OCI-LY1 (cell line): ENCODE measurements around the gene ITIH3.

Source experiments
- H2AFZ ChIP-seq: fragments of 200-600 bp; sonication (generic), shearing (Covaris generic); 2 replicates; pipeline ENCODE4 v1.6.0; 2014; ENCODE audit warnings: antibody characterized with exemption, mild to moderate bottlenecking, low read length
- H3F3A ChIP-seq: fragments of 200-600 bp; sonication (generic), shearing (Covaris generic); 2 replicates; pipeline ENCODE4 v1.6.0; 2014; ENCODE audit warnings: mild to moderate bottlenecking, antibody characterized with exemption, low read length, moderate library complexity; ENCODE audit not compliant: insufficient read depth
- H3K27ac ChIP-seq: fragments of 200-600 bp; sonication (generic); 2 replicates; pipeline ENCODE4 v1.5.1; 2014; ENCODE audit warnings: low read length, mixed run types, mild to moderate bottlenecking, low read depth; ENCODE audit not compliant: poor library complexity, severe bottlenecking
- H3K27me3 ChIP-seq: fragments of 200-600 bp; sonication (generic); 2 replicates; pipeline ENCODE4 v1.6.0; 2014; ENCODE audit warnings: antibody characterized with exemption, mild to moderate bottlenecking, low read length, moderate library complexity; ENCODE audit not compliant: insufficient read depth
- H3K36me3 ChIP-seq: fragments of 200-600 bp; sonication (generic); 2 replicates; pipeline ENCODE4 v1.6.1; 2014; ENCODE audit warnings: mild to moderate bottlenecking, antibody characterized with exemption, low read length, moderate library complexity, mixed read lengths; ENCODE audit not compliant: insufficient read depth
- H3K4me1 ChIP-seq: fragments of 200-600 bp; sonication (generic); 2 replicates; pipeline ENCODE4 v1.5.1; 2014; ENCODE audit warnings: mild to moderate bottlenecking, low read length, moderate library complexity; ENCODE audit not compliant: insufficient read depth, severe bottlenecking
- H3K4me2 ChIP-seq: fragments of 200-600 bp; sonication (generic), shearing (Covaris generic); 2 replicates; pipeline ENCODE4 v1.6.1; 2014; ENCODE audit warnings: low read length
- H3K4me3 ChIP-seq: fragments of 200-600 bp; sonication (generic); 2 replicates; pipeline ENCODE4 v1.5.1; 2014; ENCODE audit warnings: low read length, low read depth, mild to moderate bottlenecking, mixed read lengths; ENCODE audit not compliant: poor library complexity, severe bottlenecking
- H3K79me2 ChIP-seq: fragments of 200-600 bp; shearing (Covaris generic); 2 replicates; pipeline ENCODE4 v1.6.1; 2016; ENCODE audit warnings: mixed run types, low read length, mixed read lengths; ENCODE audit not compliant: insufficient read depth
- H3K9ac ChIP-seq: fragments of 200-600 bp; sonication (generic), shearing (Covaris generic); 2 replicates; pipeline ENCODE4 v1.6.1; 2014; ENCODE audit warnings: mild to moderate bottlenecking, low read length, mixed read lengths
- H3K9me2 ChIP-seq: fragments of 200-600 bp; sonication (generic), shearing (Covaris generic); 2 replicates; pipeline ENCODE4 v1.6.1; 2014; ENCODE audit warnings: low read depth, mild to moderate bottlenecking, low read length, mixed read lengths
- H3K9me3 ChIP-seq: fragments of 200-600 bp; shearing (Covaris generic); 2 replicates; pipeline ENCODE4 v1.6.1; 2014; ENCODE audit warnings: low read length, mixed read lengths
- H4K20me1 ChIP-seq: fragments of 200-600 bp; sonication (generic), shearing (Covaris generic); 2 replicates; pipeline ENCODE4 v1.6.0; 2016; ENCODE audit warnings: mild to moderate bottlenecking, low read length; ENCODE audit not compliant: insufficient read depth
- EZH2 ChIP-seq: fragments of 200-600 bp; sonication (generic), shearing (Covaris generic); IDR thresholded peaks from 2 replicates; pipeline ENCODE4 v1.8.0; 2017; ENCODE audit warnings: borderline replicate concordance, mixed run types, mild to moderate bottlenecking, antibody characterized with exemption, low read length, moderate library complexity, mixed read lengths
- TF ChIP-seq, protein P1 (sequence below): fragments of 200-600 bp; sonication (generic), shearing (Covaris generic); IDR thresholded peaks from 2 replicates; pipeline ENCODE4 v1.5.1; 2017; ENCODE audit warnings: mild to moderate bottlenecking, antibody characterized with exemption, low read length, moderate library complexity, mixed read lengths

Gene ITIH3

GRCh38 chr3:52779837-52780585 lies 14.6 kb upstream of the ITIH3 start:
- Histone ChIP-seq H2AFZ (no peak overlapping the region), H3K36me3 (no peaks in the 10 kb centered on the region), H3K4me2 (peak overlapping the region; percentile 36; the same call in 1 of the 2 replicates)

DNA sequence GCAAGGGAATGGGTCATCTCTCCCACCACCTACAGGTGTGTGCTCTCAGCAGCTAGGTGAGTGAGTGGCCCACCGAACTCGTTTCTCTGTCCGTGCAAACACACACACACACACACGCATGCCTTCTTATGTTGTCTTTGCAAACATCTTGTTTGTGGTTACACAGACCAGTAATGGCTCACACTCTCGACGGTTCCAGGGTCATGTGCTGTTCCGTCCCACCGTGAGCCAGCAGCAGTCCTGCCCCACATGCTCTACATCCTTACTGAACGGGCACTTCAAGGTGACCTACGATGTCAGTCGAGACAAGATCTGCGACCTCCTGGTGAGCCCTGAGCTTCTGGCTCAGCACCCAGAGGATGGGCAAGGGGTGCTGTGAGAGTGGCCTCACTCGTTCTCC lies 12.9 kb upstream of the ITIH3 start:
- no peak overlapping the region for H3K4me3 ChIP-seq
- H3K79me2 ChIP-seq, result no peaks in the 10 kb centered on the region
- H3K9me2 ChIP-seq, result no peaks in the 10 kb centered on the region
- no peak overlapping the region for H3K27ac ChIP-seq
- no peaks in the 10 kb centered on the region for H3K27me3 ChIP-seq
- no peak overlapping the region for H3K9ac ChIP-seq
- H3K36me3 ChIP-seq, result no peaks in the 10 kb centered on the region
- H4K20me1 ChIP-seq, result no peaks in the 10 kb centered on the region
- H3K4me2 ChIP-seq, result no peak overlapping the region
- H3K9me3 ChIP-seq, result no peaks in the 10 kb centered on the region
- no peak overlapping the region for H2AFZ ChIP-seq
- H3F3A ChIP-seq, result no peaks in the 10 kb centered on the region
- TF ChIP-seq EZH2, result no peak
- TF ChIP-seq, protein P1, sequence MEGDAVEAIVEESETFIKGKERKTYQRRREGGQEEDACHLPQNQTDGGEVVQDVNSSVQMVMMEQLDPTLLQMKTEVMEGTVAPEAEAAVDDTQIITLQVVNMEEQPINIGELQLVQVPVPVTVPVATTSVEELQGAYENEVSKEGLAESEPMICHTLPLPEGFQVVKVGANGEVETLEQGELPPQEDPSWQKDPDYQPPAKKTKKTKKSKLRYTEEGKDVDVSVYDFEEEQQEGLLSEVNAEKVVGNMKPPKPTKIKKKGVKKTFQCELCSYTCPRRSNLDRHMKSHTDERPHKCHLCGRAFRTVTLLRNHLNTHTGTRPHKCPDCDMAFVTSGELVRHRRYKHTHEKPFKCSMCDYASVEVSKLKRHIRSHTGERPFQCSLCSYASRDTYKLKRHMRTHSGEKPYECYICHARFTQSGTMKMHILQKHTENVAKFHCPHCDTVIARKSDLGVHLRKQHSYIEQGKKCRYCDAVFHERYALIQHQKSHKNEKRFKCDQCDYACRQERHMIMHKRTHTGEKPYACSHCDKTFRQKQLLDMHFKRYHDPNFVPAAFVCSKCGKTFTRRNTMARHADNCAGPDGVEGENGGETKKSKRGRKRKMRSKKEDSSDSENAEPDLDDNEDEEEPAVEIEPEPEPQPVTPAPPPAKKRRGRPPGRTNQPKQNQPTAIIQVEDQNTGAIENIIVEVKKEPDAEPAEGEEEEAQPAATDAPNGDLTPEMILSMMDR, result no peak
- peaks cover 10% of the 10 kb centered on the region for H3K4me1 ChIP-seq

More at GRCh38 chr3:52779837-52780585, 14.6 kb upstream of the ITIH3 start:
- Histone ChIP-seq H3K27ac (no peak overlapping the region), H3K9ac (no peak overlapping the region; the same call in 1 of the 2 replicates), H4K20me1 (no peaks in the 10 kb centered on the region), H3K4me1 (peaks cover 25% of the 10 kb centered on the region), H3K4me3 (no peak overlapping the region), H3F3A (no peaks in the 10 kb centered on the region), H3K27me3 (no peaks in the 10 kb centered on the region), H3K9me2 (no peaks in the 10 kb centered on the region), H3K79me2 (no peaks in the 10 kb centered on the region), H3K9me3 (no peaks in the 10 kb centered on the region)
- TF ChIP-seq, protein P1, result no peak
- TF ChIP-seq EZH2, result no peak

GRCh38 chr3:52782412-52783210 lies 12.0 kb upstream of the ITIH3 start:
- H3K27me3 ChIP-seq, result no peaks in the 10 kb centered on the region
- no peak overlapping the region for H3K4me3 ChIP-seq
- H3K9ac ChIP-seq, result no peak overlapping the region
- H3K79me2 ChIP-seq, result no peaks in the 10 kb centered on the region
- TF ChIP-seq, protein P1, result no peak
- TF ChIP-seq EZH2, result no peak
- H3K27ac ChIP-seq, result no peak overlapping the region
- H4K20me1 ChIP-seq, result no peaks in the 10 kb centered on the region
- H3K4me2 ChIP-seq, result no peak overlapping the region
- H3K9me3 ChIP-seq, result no peaks in the 10 kb centered on the region
- H3K36me3 ChIP-seq, result no peaks in the 10 kb centered on the region
- H3K4me1 ChIP-seq, result peaks cover 10% of the 10 kb centered on the region
- H2AFZ ChIP-seq, result no peak overlapping the region
- no peaks in the 10 kb centered on the region for H3K9me2 ChIP-seq
- H3F3A ChIP-seq, result no peaks in the 10 kb centered on the region
